Measurements from ENCODE around the gene DPP6. TPM values are rescaled to one million over a fixed set of nuclear protein-coding genes. Genes with fewer than 3 reads are reported as not detected.

DPP6 gene
- total and polyA plus RNA-seq, 8 donors = 1.0 to 11.2 (median 2.6) TPM

GRCh38 chr7:154910977-154911376 lies 858.8 kb downstream of the DPP6 start:
- no peaks in the 10 kb centered on the region for H3K4me1 ChIP-seq
- FAIRE-seq (no peak), DNase-seq (no peak), ATAC-seq (no peak)
- intact Hi-C loops (cut with DNase I) = loop anchor here in 1 of 3 donors (10.0 kb wide), 1 partner anchor 444 kb away; no protein-coding TSS in a partner anchor
- H3K27me3 ChIP-seq = no peaks in the 10 kb centered on the region
- H3K4me3 ChIP-seq = no peak overlapping the region
- 80 to 96% methylated on average over 4 of the region's 4 CpGs for WGBS, 2 donors
- no peaks in the 10 kb centered on the region for H3K9me3 ChIP-seq
- TF ChIP-seq CTCF (IDR thresholded peaks at IDR 0.05) = no peak
- no peak overlapping the region for H3K27ac ChIP-seq
- H3K36me3 ChIP-seq = no peaks in the 10 kb centered on the region

GRCh38 chr7:154911411-154911810 lies 859.2 kb downstream of the DPP6 start:
- no peak for ATAC-seq
- TF ChIP-seq CTCF (IDR thresholded peaks at IDR 0.05) = no peak
- Histone ChIP-seq H3K4me1 (no peaks in the 10 kb centered on the region), H3K9me3 (no peaks in the 10 kb centered on the region), H3K27ac (no peak overlapping the region), H3K4me3 (no peak overlapping the region), H3K36me3 (no peaks in the 10 kb centered on the region), H3K27me3 (no peaks in the 10 kb centered on the region)
- WGBS, 2 donors = 82 to 97% methylated on average over 2 of the region's 2 CpGs
- FAIRE-seq = no peak
- no peak for DNase-seq
- intact Hi-C loops (cut with DNase I) = loop anchor here in 1 of 3 donors (10.0 kb wide), 1 partner anchor 443 kb away; no protein-coding TSS in a partner anchor

GRCh38 chr7:154911862-154912455 lies 859.8 kb downstream of the DPP6 start:
- no peak for FAIRE-seq
- WGBS, 2 donors = 77 to 84% methylated on average over 6 of the region's 6 CpGs
- no peak for TF ChIP-seq CTCF (IDR thresholded peaks at IDR 0.05)
- no peaks in the 10 kb centered on the region for H3K36me3 ChIP-seq
- intact Hi-C loops (cut with DNase I) = loop anchor here in 1 of 3 donors (10.0 kb wide), 1 partner anchor 443 kb away; no protein-coding TSS in a partner anchor
- H3K27ac ChIP-seq = no peak overlapping the region
- H3K9me3 ChIP-seq = no peaks in the 10 kb centered on the region
- H3K27me3 ChIP-seq = no peaks in the 10 kb centered on the region
- DNase-seq = no peak
- no peaks in the 10 kb centered on the region for H3K4me1 ChIP-seq
- ATAC-seq = no peak
- H3K4me3 ChIP-seq = no peak overlapping the region

GRCh38 chr7:154912871-154913637 lies 860.9 kb downstream of the DPP6 start:
- FAIRE-seq = no peak

More at GRCh38 chr7:154912871-154913637, 860.9 kb downstream of the DPP6 start:
- H3K4me1 ChIP-seq = no peaks in the 10 kb centered on the region
- H3K4me3 ChIP-seq = no peak overlapping the region
- no peak overlapping the region for H3K27ac ChIP-seq
- DNase-seq (no peak), ATAC-seq (no peak)
- no peak for TF ChIP-seq CTCF (IDR thresholded peaks at IDR 0.05)
- H3K27me3 ChIP-seq = no peaks in the 10 kb centered on the region
- H3K9me3 ChIP-seq = no peaks in the 10 kb centered on the region
- H3K36me3 ChIP-seq = no peaks in the 10 kb centered on the region
- WGBS, 2 donors = 70% methylated on average over 22 of the region's 22 CpGs
- intact Hi-C loops (cut with DNase I) = loop anchor here in 1 of 3 donors (10.0 kb wide), 1 partner anchor 442 kb away; no protein-coding TSS in a partner anchor
